NCI-H2081 treated with DMSO at 0.1 percent for 48 hours (cell line): ENCODE measurements around the gene SLC25A1.
"Not testable (repeated sequence)": the region's sequence is repeated elsewhere in the genome, so short reads cannot be mapped to it uniquely, and the experiment has no call there.

Source experiments
- DNase-seq: peaks from one replicate; lab custom pipeline; 2025; lab: John Stamatoyannopoulos, UW

Gene SLC25A1

DNA sequence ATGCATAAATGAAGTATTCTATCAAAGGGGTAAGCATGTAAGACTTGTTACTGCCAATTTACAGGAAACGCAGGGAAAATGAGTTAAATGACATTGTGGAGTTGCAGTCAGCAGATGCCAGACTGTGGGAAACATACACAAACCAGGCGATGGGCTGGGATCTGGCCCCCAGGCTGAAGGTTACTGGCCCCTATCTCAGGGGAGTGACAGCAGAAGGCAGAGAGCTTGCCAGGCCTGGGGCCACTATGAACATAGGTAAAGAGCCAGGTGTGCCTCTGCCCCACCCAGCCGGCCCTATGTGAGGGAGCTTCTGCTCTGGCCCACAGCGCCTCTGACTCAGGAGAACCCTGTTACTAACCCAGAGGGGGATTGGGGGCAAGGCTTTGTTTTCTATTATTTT is 26.1 kb upstream of the SLC25A1 start:
- no peak for DNase-seq

DNA sequence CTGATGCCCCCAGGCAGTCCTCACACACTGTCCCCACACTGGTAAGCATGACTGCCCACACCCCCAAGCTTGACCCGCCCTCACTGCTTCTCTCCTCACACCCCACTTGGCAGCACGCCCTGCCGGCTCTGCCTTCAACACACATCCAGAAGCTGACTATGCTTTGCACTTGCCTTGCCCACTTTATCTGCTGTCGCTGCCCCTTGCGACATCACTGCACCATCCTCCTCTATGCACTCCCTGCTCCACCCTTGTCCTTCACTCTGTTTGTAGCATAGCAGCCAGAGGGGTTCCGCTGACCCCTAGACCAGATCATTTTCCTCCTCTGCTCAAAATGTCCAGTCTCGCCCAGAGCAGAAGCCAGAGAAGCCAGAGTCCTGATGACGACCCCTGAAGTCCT is 25.3 kb upstream of the SLC25A1 start:
- DNase-seq = no peak

DNA sequence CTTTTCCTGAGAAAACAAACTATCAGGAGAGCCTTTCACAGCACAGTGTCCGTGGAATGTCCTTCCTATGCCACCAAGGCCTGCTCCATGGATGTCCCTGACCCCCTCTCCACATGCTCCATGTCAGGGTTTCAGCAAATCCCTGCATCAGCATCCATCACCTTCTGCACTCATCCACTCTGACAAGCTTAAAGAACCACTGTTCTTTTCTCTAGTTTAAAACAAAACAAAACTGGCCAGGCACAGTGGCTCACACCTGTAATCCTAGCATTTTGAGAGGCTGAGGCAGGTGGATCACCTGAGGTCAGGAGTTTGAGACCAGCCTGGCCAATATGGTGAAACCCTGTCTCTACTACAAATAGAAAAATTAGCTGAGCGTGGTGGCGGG is 24.3 kb upstream of the SLC25A1 start:
- not testable (repeated sequence) for DNase-seq

DNA sequence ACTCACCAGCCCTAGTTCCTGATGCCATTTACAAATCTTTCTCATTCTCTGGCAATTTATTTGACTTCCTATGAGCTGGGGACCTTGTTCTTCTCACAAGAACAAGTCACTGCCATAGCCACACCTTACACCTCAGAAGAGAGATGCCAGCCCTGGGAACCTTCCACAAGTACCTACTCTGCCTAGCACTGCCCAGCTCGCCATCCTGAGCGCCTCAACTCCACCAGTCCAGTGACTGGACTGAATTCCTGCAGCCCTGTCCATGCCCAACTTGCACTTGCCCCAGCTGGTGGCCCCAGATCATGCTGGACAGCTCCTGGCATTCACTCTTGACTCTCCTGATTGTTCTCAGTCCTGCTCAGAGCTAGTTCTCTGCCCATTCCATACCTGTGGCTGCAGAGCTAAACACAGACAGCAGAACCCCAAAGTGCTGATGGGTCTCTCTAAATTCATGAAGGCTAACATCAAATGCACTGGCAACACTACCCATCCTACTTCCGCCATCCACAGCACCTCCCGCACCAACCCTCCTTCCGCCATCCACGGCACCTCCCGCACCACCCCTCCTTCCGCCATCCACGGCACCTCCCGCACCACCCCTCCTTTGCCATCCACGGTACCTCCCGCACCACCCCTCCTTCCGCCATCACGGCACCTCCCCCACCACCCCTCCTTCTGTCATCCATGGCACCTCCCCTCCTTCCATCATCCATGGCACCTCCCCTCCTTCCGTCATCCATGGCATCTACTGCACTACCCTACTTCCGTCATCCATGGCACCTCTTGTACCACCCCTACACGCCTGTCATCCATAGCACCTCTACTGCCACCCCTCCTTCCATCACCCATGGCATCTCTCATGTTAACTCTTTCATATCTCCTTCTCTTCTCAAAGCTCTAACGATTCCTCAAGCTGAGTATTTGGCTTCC is 23.6 kb upstream of the SLC25A1 start:
- no peak for DNase-seq

DNA sequence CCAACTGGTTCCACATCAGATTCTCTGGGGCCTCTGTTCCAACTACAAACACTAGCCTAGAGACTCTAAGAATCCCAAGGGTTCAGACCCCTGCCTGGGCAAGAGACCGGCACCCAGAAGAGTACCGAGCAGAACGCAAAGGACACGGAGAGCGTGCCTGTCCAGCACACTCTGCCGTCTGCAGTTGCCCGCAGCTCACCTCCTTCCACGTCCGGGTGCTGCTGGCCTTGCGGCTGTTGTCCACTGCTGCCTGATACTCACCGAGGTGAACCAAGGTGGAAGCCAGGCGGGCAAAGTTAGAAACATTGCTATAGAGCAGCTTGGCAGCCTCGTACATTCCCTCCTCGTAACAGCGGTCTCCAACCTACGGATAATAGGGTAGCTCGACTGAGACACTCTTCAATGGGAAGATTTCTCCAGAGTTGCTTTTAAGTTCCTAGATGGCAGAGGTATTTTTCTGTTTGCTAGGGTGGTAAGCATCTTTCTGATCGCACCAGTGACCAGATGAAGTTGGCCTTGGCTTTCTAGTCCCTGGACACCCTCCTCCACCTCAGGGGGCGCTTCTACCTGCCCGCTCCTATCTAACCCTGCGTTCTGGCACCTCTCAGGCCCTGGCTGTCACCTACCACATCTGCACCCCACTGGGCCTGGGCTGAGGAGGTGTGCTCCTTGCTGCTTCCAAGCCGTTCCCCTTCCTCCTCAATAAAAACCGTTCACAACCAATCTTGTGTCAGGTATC is 22.8 kb upstream of the SLC25A1 start:
- no peak for DNase-seq

DNA sequence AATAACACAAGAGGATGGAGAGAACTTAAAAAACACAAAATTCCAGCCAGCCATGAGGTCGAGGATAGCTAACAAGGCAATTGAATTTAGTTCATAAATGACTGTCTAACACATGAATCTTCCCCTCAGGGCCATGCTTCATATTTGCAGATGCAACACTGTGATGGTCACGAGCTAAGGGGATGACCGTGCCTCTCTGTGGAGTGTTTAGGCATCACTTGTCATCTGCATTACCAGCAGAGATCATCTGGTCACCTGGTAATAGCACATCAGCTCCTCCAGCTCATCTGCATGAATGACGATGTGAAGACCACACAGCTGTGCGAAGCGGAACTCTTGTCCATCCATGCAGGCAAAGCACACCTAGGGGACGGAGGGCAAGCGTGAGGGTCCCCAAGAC is 20.9 kb upstream of the SLC25A1 start:
- no peak for DNase-seq

DNA sequence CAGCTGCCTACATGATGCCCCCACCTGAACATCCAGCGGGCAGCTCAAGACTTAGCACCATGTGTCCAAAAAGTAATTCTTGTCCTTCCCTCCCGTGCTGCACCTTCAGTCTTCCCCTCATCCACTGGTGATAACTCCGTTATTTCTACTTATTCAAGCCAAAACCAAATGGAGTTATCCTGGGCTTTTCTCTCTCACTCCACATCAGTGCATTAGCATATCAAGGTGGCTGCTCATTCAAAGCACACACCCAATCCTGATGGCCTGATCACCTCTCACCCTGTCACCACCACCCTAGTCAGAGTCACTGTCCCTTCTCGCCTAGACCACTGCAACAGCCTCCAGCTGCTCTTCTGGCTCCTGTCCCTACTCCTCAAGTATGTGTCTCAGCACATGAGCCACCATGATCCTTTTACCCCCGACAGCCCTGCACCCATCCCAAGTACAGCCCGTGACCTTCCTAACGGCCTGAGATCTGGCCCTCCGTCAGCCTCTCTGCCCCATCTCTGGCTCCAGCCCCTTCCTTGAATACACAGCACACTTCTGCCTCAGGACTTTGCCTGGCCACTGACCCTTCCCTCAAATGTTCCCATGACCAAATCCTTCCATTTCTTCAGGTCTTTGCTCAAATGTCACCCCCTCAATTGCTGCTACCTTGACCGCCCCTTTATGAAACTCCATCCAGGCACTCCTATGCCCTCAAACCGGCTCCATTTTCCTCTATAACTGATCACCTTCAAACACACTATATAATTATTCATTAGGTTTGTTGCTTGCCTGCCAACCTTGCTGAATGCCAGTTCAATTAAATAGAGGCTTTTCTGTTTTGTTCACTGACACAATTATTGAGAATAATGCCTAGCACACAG is 19.7 kb upstream of the SLC25A1 start:
- DNase-seq = no peak

DNA sequence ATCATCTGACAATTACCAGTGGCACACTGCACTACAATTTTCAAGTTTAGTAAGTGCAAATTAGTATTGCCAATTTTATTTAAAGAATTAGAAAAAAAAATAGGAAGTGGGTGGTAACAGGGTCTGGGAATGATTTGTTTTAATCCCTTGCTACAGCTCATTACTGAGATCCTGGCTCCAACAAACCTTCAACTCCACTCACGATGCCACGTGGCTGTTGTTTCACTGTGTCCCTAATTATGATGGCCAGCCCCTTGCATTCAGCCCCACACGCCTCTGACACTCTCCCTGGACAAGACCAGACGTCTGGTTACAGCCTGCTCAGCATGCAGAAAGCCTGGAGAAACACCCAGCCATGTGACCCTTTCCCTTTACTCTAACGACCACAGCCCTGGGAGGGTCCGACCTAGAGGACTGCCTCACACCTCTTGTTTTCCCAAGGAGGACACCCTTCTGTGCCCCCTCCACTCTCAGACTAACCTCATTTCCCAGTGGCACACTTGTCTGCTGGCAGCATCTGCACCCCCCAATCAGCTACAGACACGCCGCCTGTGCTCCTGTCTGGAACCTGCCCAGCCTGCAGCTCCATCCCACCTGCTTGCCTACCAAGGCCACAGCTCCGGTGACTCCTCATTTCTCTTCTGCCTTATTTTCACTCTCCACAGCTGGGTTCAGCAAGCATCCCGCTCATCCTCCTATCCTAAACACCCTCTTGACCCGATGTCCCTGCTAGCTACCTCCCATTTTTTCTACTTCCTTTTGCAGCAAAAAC is 18.5 kb upstream of the SLC25A1 start:
- no peak for DNase-seq

DNA sequence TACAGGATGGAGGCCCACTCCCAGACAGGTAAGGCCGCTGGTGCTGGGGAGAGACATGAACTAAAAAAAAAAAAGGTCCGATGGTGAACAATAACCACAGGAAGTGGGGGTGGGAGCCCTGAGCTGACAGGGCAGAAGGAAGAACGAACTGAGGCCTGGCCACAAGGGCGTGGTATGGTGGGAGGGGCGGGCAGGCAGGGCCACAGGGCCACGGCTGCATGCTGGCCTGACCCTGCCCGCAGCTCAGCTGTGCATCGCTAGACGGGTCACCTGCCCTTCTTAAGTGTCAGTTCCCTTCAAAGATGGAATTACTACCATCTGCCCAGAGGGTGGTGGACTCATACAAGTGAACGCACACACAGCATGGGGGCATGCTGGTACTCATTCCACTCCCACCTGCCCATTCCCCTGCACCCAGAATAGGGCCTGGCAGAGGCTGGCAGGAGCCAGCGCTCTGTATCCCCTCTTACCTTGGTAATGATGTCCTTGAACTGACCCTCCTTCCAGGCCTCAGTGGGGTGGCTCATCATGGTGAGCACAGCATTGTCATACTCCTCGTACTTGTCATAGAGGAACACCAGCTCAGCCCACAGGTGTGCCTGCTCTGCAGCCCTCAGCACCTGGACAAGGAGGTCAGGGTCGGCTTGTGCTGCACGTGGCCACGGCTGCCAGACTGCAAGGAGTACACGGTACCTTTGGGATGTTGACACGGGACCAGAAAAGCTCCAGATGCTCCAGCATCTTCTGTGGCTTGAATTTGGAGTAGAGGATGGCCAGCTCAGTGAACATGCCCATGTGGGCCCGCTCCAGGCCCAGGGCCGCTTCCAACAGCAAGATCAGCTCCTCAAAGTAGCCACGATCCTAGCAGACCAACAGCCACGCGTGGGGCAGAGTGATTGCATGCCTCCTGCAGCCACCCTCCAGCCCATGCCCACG is 17.5 kb upstream of the SLC25A1 start:
- DNase-seq = no peak

DNA sequence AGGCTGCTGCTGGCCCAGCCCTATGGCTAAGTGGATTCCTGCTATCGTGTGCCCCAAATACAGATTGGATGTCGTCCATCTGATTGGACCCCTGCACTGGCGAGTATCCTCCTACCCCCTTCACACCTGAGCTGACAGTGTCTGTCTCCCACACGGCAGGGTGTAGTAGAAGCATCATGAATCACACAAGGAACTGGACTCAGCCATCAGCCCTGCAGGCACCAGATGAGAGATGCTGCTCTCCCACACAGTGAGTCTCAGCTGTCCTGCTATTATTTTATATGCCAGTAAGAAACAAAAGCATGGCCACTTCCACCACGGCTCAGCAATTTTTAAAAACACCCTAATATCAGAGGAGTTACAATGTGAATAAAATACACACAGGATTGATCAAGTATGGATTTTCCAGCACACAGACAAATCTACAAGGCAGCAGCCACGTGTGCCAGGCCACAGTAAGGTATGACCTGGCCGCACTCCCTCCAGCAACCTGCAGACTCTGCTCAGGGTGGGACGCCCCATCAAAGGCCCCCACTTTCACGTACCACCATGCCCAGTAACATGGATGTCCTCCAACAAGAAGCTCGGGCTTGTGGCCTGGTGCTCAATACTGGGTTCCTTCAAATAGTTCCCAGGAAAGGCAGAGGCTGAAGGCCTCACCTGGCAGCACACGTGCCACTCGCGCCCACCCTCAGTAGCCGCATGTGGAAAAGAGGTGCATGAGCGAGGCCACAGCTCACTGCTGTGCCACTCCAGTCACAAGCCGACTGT is 16.4 kb upstream of the SLC25A1 start:
- no peak for DNase-seq

DNA sequence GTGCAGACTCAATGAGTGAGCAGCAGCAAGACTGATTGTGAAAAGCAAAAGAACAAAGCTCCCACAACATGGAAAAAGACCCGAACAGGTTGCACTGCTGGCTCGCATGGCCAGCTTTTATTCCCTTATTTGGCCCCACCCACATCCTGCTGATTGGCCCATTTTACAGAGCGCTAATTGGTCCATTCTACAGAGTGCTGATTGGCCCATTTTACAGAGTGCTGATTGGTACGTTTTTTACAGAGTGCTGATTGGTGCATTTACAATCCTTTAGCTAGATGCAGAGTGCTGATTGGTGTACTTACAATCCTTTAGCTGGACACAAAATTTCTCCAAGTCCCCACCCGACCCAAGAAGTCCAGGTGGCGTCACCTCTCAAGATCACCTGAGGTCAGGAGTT is 15.3 kb upstream of the SLC25A1 start:
- no peak for DNase-seq

DNA sequence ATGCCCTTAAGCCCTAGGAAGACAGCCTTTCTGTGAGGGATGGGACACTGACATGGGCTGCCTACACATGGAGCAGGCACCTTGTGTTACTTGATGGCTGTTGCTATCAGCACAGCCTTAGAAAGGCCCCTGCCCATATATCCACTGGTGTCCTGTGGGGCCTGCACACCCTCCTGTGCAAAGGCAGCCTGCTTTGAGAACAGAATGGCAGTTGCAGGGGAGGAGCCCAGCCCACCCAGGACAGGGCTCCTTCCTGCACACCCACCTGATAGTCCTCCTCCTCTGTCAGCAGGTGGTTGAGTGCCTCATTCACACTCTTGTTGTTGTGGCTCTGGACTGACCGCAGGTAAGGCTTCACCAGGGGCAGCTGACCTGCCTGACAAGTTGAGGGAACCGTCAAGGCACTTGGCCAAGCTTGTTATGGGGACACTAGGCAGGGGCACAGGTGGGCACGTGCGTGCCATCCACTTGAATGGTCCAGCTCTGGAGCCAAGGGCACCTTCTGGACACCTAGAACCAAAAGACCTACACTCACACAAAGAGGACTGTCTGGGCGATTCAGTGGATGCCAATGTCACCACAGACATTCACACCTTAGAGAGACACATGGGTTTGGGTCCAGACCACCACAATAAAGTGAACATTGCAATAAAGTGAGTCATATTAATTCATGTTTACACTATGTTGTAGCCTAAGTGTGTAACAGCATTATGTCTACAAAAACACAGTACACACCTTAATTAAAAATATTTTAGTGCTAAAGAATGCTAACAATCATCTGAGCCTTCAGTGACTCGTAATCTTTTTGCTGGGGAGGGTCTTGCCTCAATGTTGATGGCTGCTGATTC is 9.4 kb upstream of the SLC25A1 start:
- no peak for DNase-seq

DNA sequence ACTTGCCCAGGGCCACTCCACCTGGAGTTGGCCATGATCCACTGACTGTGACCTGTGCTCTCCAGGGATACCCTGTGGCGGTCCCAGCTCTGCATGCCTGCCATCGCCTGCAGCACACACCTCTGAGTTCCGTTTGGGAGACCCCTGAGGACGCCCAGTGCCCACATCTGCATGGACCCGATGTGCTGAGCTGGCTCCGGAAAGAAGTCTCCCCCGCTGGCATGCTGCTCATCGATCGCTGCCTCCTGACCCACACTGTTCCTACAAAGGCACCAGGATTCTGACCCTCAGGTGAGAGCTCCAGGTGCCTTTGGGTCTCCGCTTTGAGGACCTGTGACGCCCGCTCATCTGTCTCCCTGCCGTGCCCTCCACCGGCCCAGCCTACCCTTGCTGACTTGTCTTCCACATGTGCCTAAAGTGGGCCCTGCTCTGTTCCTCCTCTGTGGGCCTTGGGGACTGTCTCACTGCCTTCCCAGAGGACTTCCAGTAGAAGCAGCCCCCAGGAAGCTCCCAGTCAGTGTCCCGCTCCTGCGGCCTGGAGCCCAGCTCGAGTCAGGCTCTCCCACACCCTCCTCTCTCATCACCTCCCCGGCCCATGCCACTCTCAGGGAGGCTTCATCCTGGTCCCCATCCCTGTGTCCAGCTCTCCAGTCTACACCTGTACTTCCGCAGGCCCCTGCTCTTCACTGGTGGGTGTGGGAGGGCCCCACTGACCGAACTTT is 5.9 kb upstream of the SLC25A1 start:
- DNase-seq = no peak

DNA sequence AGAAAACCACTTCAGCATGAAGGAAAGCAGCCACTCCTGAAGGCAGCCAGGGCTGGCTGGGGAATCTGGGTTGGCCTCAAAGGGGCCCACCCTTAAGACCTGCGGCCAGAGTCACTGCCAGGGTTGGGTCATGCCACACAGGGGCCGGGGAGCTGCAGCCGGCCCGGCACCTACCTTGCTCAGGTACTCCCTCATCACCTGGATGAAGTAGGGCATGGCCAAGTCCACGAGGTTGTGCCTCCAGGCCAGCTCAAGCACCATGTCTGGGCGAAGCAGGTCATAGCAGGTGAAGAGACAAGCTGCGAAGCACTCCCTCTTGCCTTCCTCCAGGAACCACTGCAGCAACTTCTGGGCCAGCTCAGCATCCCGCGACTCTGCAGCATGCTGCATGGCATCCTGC is 4.7 kb upstream of the SLC25A1 start:
- no peak for DNase-seq

DNA sequence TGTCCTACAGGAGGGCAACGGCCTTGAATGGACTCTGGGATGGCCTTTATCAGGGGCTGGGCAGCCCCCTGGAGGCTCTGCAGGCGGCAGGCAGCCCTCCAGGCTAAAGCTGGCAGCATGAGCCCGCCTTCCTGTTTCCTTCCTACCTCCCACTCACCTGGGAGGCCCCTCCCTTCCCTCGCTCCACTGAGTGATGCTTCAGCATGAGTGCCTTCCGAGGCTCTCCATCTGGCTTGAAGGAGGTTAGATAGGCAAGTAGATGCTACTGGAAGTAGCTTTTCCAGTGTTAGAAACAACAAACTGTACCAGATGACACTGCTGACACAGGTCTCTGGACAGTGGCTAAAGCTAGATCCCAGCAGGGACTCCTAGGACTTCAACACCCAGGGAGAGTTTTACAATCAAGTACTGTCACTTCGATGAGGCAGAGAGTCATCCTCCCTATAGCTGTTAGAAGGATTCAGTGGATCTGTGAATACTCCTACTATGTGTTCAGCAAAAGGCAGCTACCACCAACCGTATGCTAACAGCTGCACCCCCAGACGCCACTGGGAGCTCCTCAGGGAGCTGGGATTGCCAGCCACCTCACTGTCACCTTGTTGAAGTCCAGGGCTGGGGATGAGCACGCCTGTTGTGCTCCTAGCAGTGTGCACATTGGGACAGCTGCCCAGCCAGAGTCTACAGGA is 4.1 kb upstream of the SLC25A1 start:
- no peak for DNase-seq

DNA sequence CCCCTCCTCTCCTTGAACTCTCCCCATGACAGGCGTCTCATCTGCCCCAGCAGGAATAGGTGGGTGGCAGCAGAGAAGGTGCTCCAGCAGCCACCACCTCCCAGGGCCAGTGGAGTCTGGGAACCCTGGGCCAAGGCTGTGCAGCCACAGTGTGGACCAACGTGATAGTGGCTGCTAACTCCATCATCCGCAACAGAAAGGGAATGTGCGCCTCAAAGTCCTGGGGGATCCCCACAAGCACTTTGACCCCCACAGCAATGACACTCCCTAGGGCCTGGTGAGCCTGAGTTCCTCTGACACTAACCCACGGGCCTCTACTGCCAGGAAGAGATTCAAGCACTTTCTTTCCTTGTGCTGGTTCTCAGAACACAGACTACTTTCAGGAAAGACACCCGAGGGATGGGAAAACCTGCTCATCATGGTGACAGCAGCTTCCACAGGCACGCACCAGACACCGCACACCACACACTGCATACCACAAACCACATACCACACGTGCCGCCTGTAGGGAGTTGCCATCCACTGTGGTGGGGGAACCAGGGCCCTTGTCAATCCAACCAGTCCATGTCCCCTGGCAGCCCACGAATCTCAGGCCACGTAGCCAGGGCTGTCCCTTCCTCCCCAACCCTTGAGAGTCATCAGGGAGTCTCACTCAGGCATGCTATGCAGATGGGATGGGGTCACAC is 3.4 kb upstream of the SLC25A1 start:
- no peak for DNase-seq
